DOHH2 (cell line): ENCODE data around the gene TMEM234.

ENCODE experiments used
- CTCF ChIP-seq: fragments of 200-600 bp; sonication (generic); IDR thresholded peaks from one replicate; pipeline ENCODE4 v1.5.1; 2014; ENCODE audit warnings: antibody characterized with exemption, mild to moderate bottlenecking, low read depth, low read length; ENCODE audit not compliant: poor library complexity, severe bottlenecking
- EZH2phosphoT487 ChIP-seq: fragments of 200-600 bp; sonication (generic); IDR thresholded peaks from 2 replicates; pipeline ENCODE4 v1.6.1; 2017; ENCODE audit warnings: borderline replicate concordance, mild to moderate bottlenecking, antibody characterized with exemption, low read length, moderate library complexity, mixed read lengths

- TF ChIP-seq CTCF (no peak), EZH2phosphoT487 (no peak)
Measured at GRCh38 chr1:32184650-32185049, 37.5 kb downstream of the TMEM234 start.
